Measurements from ENCODE around the gene PLPP3.

DNA sequence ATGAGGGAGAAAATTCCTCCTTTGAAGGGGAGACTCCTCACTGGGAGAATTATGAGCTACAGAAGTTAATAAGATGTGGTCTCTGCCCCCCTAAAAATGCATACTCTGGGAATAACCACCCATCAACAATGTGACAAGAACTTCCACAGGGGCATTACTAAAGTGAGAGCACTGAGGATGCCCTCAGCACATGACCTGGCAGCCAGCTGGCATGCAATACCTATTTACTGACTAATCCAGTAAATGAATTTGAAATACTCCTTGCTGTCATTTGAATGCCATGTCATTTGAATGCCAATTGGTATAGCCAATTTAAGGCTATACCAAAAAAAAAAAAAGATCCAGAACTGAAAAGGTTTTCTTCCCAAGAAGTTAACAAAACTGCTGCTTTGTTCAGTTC is 30.8 kb downstream of the PLPP3 start:
- TF ChIP-seq SUZ12 (IDR thresholded peaks at IDR 0.05) (no peak), ZNF384 (IDR thresholded peaks at IDR 0.05) (no peak)

Data from HEK293T (cell line).